Omental fat pad (tissue), 4 donors: ENCODE results near the gene VGLL2. TPM values are rescaled to one million over a fixed set of nuclear protein-coding genes. Genes with fewer than 3 reads are reported as not detected.

ENCODE experiments used
- ATAC-seq: fragments of 150-250 bp; one replicate; pipeline ENCODE4 v1.9.1; 2016; ENCODE audit warnings: mild to moderate bottlenecking, moderate library complexity; ENCODE audit not compliant: low FRiP score
- DNase-seq: peaks from one replicate; pipeline ENCODE4 v3.0.0-alpha.2; 2019; ENCODE audit warnings: low spot score
- total RNA-seq, 4 donors: library from RNA; depleted of rRNA; stranded (reverse); fragments of >200 nt; gene quantifications; one replicate each; pipeline ENCODE4 v1.1.0, GENCODE V29; 2016
- TF ChIP-seq, protein P1 (sequence below), 3 donors: fragments of 450-650 bp; IDR thresholded peaks; one replicate each; pipeline ENCODE4 v1.5.1; 2016 to 2017; ENCODE audit warnings: antibody characterized with exemption in 3 of 3, mild to moderate bottlenecking in 3 of 3, moderate library complexity in 2 of 3

VGLL2 gene
- total RNA-seq, 4 donors from 2014 or later = not detected

GRCh38 chr6:117268924-117269323, 3.6 kb downstream of the VGLL2 start:
- ATAC-seq (no peak), DNase-seq (no peak)
- TF ChIP-seq, protein P1, sequence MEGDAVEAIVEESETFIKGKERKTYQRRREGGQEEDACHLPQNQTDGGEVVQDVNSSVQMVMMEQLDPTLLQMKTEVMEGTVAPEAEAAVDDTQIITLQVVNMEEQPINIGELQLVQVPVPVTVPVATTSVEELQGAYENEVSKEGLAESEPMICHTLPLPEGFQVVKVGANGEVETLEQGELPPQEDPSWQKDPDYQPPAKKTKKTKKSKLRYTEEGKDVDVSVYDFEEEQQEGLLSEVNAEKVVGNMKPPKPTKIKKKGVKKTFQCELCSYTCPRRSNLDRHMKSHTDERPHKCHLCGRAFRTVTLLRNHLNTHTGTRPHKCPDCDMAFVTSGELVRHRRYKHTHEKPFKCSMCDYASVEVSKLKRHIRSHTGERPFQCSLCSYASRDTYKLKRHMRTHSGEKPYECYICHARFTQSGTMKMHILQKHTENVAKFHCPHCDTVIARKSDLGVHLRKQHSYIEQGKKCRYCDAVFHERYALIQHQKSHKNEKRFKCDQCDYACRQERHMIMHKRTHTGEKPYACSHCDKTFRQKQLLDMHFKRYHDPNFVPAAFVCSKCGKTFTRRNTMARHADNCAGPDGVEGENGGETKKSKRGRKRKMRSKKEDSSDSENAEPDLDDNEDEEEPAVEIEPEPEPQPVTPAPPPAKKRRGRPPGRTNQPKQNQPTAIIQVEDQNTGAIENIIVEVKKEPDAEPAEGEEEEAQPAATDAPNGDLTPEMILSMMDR (IDR thresholded peaks at IDR 0.05) = no peak

GRCh38 chr6:117269638-117270054, 4.3 kb downstream of the VGLL2 start:
- no peak for DNase-seq
- ATAC-seq = no peak
- TF ChIP-seq, protein P1 (IDR thresholded peaks at IDR 0.05) = no peak

GRCh38 chr6:117270055-117270842, 4.9 kb downstream of the VGLL2 start:
- TF ChIP-seq, protein P1 (IDR thresholded peaks at IDR 0.05) = no peak
- DNase-seq (no peak), ATAC-seq (peak; percentile 41)

DNA sequence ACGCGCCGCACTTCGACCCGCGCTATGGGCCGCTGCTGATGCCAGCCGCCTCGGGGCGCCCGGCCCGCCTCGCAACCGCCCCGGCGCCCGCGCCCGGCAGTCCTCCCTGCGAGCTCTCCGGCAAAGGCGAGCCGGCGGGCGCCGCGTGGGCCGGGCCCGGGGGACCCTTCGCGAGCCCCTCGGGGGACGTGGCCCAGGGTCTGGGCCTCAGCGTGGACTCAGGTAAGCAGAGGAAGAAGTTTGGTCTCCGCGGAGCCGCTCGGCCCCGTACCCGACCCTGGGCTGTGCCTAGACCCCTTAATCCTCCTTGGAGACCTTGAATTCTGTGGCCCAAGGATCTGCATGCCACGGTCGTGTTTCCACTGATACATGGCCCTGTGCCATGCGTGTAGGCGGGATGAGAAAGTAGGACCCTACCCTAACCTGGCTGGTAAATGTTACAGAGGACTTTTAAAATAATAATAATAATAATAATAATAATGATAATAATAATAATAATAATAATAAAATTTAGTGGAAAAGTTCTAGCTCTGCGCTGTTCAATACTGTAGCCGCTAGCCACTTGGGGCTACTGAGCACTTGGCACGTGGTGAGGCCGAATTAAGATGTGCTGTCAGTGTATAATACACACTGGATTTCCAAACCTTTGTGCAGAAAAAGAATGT, 5.6 kb downstream of the VGLL2 start:
- ATAC-seq = no peak
- no peak for DNase-seq
- TF ChIP-seq, protein P1 (IDR thresholded peaks at IDR 0.05) = no peak

GRCh38 chr6:117272032-117272866, 6.9 kb downstream of the VGLL2 start:
- ATAC-seq (no peak), DNase-seq (no peak)
- TF ChIP-seq, protein P1 (IDR thresholded peaks at IDR 0.05) = no peak

DNA sequence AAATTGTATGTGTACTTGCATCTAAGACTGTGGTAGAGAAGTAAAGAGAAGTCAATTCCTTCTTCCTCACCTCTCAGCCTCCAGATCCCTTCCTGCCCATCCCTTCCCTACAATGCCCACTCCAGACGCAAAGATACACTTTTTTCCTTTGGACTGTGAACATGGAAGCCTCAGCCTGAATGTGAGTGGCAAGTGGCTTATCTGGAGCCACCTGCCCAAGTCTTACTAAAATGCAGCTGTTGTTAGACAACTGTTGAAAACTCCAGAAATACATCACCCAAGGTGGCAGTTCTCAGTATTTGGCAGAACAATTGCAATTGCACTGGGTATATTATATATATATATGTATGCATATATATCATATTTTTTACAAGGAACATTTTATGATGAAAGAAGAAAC, 7.5 kb downstream of the VGLL2 start:
- ATAC-seq (no peak), DNase-seq (no peak)
- TF ChIP-seq, protein P1 (IDR thresholded peaks at IDR 0.05) = no peak
